Right lobe of liver (tissue), 6 donors: ENCODE results near the gene P2RY14. TPM values are rescaled to one million over a fixed set of nuclear protein-coding genes. Genes with fewer than 3 reads are reported as not detected.

ENCODE experiments used
- ATAC-seq, 4 donors: fragments of 200-7000 bp; cut with Tn5 transposase; one replicate each; pipeline ENCODE4 v1.9.1; 2020; ENCODE audit warnings: mild to moderate bottlenecking in 4 of 4, moderate library complexity in 4 of 4
- DNase-seq, 3 donors: peaks; one replicate each; pipeline ENCODE4 v3.0.0-alpha.2; 2020
- H3K27ac ChIP-seq, 3 donors: fragments of 200-600 bp; one replicate each; pipeline ENCODE4 v1.8.0; 2022
- H3K27me3 ChIP-seq, 2 donors: fragments of 200-600 bp; one replicate each; pipeline ENCODE4 v1.8.0; 2022
- H3K36me3 ChIP-seq, 4 donors: fragments of 200-600 bp; sonication (generic) in 1 of 4; one replicate each; pipeline versions ENCODE4 v1.5.1 to v1.8.0; 2017 to 2022; ENCODE audit warnings: control low read depth in 1 of 4
- H3K4me1 ChIP-seq, 4 donors: fragments of 200-600 bp; sonication (generic) in 1 of 4; one replicate each; pipeline versions ENCODE4 v1.5.1 to v1.8.0; 2017 to 2022; ENCODE audit warnings: control low read depth in 1 of 4
- H3K4me3 ChIP-seq, 3 donors: fragments of 200-600 bp; one replicate each; pipeline ENCODE4 v1.8.0; 2022
- H3K9me3 ChIP-seq, 4 donors: fragments of 200-600 bp; sonication (generic) in 1 of 4; one replicate each; pipeline versions ENCODE4 v1.5.1 to v1.8.0; 2017 to 2022; ENCODE audit warnings: control low read depth in 1 of 4
- CTCF ChIP-seq, 4 donors: fragments of 200-600 bp in 3 of 4; fragments of 450-650 bp in 1 of 4; IDR thresholded peaks; one replicate each; pipeline versions ENCODE4 v1.5.1 to v1.8.0; 2016 to 2022; ENCODE audit warnings: antibody characterized with exemption in 4 of 4, mild to moderate bottlenecking in 2 of 4
- POLR2A ChIP-seq: fragments of 450-650 bp; IDR thresholded peaks from one replicate; pipeline ENCODE4 v1.6.1; 2017; ENCODE audit warnings: antibody characterized with exemption, mild to moderate bottlenecking
- WGBS: methylation state at CpG from one replicate; pipeline ENCODE4 v1.1.6; 2018; ENCODE audit warnings: low coverage, low lambda C conversion rate; ENCODE audit not compliant: insufficient coverage; ENCODE audit errors: missing lambda C conversion rate; 5-methylcytosine and 5-hydroxymethylcytosine counted together
- intact Hi-C, 2 donors: fragments of 100-400 bp; cut with DNase I; formaldehyde crosslinking; loops; one replicate each; pipeline versions ENCODE4 v1.11.2 to v1.14.1; 2022
- total RNA-seq, 6 experiments: library from RNA; depleted of rRNA in 2 of 6; stranded (reverse); fragments of >200 nt in 2 of 6; fragmentation: NEBNext Ultra II Directional in 3 of 6; extraction: Animal tissue kit (Norgen Biotek cat#: 25700) in 3 of 6; gene quantifications; one replicate each; pipeline versions ENCODE4 v1.1.0 to v1.2.4, GENCODE V29; 2016 to 2023
- donor health status: DM: no; HTN: yes; CAD: no.
- donor health status: DM: no; HTN: no; CAD: no.
- donor health status: DM: no; HTN: no; CAD: no.
- donor health status: DM: no; HTN: yes; CAD: no.
- donor health status: DM: no; HTN: yes; CAD: no.

Gene P2RY14
- total RNA-seq, 6 experiments from 2014 or later = 0.12 to 0.18 (median 0.12) TPM; not detected in 3

GRCh38 chr3:151205482-151205881 lies 72.9 kb downstream of the P2RY14 start:
- DNase-seq (no peak), ATAC-seq (no peak)
- Histone ChIP-seq H3K36me3 (no peaks in the 10 kb centered on the region), H3K4me1 (peaks cover 0 to 6% (median 0%) of the 10 kb centered on the region in 4 donors), H3K9me3 (no peaks in the 10 kb centered on the region), H3K27ac (no peak overlapping the region), H3K4me3 (no peak overlapping the region), H3K27me3 (no peaks in the 10 kb centered on the region)
- intact Hi-C loops = no loop called here
- 82% methylated on average over 6 of the region's 6 CpGs for WGBS
- TF ChIP-seq CTCF (IDR thresholded peaks at IDR 0.05) = no peak
- no peak for TF ChIP-seq POLR2A

- no peak for ATAC-seq
- intact Hi-C loops = no loop called here
- 46% methylated on average over 3 of the region's 3 CpGs for WGBS
- no peaks in the 10 kb centered on the region for H3K27me3 ChIP-seq
- H3K4me1 ChIP-seq = peaks cover 0 to 6% (median 0%) of the 10 kb centered on the region in 4 donors
- H3K9me3 ChIP-seq = no peaks in the 10 kb centered on the region
- H3K4me3 ChIP-seq = no peak overlapping the region
- DNase-seq = no peak
- H3K27ac ChIP-seq = no peak overlapping the region
- TF ChIP-seq CTCF (IDR thresholded peaks at IDR 0.05) = no peak
- TF ChIP-seq POLR2A = no peak
- no peaks in the 10 kb centered on the region for H3K36me3 ChIP-seq
These were observed 73.6 kb downstream of the P2RY14 start for GRCh38 chr3:151204530-151205402.

GRCh38 chr3:151203051-151203420 lies 75.3 kb downstream of the P2RY14 start, which contains the start of gene GPR171:
TSS of gene GPR171 (minus strand) at chr3:151203216. CDS start at chr3:151199386, 3,830 bp downstream.
- Histone ChIP-seq H3K4me3 (no peak within 1 kb of the TSS), H3K27ac (no peak within 1 kb of the TSS), H3K4me1 (peaks cover 0 to 19% (median 7%) of the 10 kb centered on the region in 4 donors), H3K27me3 (no peaks in the 10 kb centered on the region), H3K9me3 (no peaks in the 10 kb centered on the region), H3K36me3 (no peaks in the 10 kb centered on the region)
- TF ChIP-seq POLR2A = no peak
- TF ChIP-seq CTCF (IDR thresholded peaks at IDR 0.05) = no peak
- intact Hi-C loops = no loop called here
- ATAC-seq (no peak), DNase-seq (no peak)
- WGBS = 65% methylated on average over 3 of the region's 3 CpGs

- no peak for TF ChIP-seq POLR2A
- TF ChIP-seq CTCF (IDR thresholded peaks at IDR 0.05) = no peak
- no peak overlapping the region for H3K4me3 ChIP-seq
These were observed 77.2 kb downstream of the P2RY14 start for GRCh38 chr3:151201051-151201730.

More at GRCh38 chr3:151201051-151201730, 77.2 kb downstream of the P2RY14 start:
- no peaks in the 10 kb centered on the region for H3K27me3 ChIP-seq
- no peak for ATAC-seq
- intact Hi-C loops = no loop called here
- H3K27ac ChIP-seq = no peak overlapping the region
- no peaks in the 10 kb centered on the region for H3K36me3 ChIP-seq
- WGBS = 78% methylated on average over 7 of the region's 7 CpGs
- peaks cover 0 to 20% (median 9%) of the 10 kb centered on the region in 4 donors for H3K4me1 ChIP-seq
- no peak for DNase-seq
- no peaks in the 10 kb centered on the region for H3K9me3 ChIP-seq
